IMR-90 (cell line): ENCODE measurements around the gene GAS2L2. TPM values are rescaled to one million over a fixed set of nuclear protein-coding genes. Genes with fewer than 3 reads are reported as not detected.

Source experiments
- ATAC-seq: fragments of 200-7000 bp; cut with Tn5 transposase; 2 replicates; pipeline ENCODE4 v1.9.1; 2020; ENCODE audit warnings: low read depth, mild to moderate bottlenecking, moderate library complexity
- BruUV-seq: library from RNA; stranded (reverse); fragments of 400-500 nt; replicated peaks from 2 replicates; lab custom pipeline; 2021; lab: Mats Ljungman, UMichigan
- CTCF ChIA-PET: fragments of 300-600 bp; formaldehyde crosslinking; extraction: SDS; loops from one replicate; lab custom pipeline; 2021; ENCODE audit warnings: antibody characterized with exemption; lab: Yijun Ruan, JAX
- POLR2A ChIA-PET: fragments of 300-600 bp; sonication (Branson Sonifier 250); formaldehyde crosslinking; loops from one replicate; lab custom pipeline; 2022; ENCODE audit warnings: antibody characterized with exemption; ENCODE audit not compliant: unreplicated experiment; lab: Charles Lee
- DNase-seq: peaks from one replicate; pipeline ENCODE4 v3.0.0; 2013
- H2AFZ ChIP-seq: replicated peaks from 2 replicates; pipeline ENCODE3; 2013; ENCODE audit warnings: low read length, mild to moderate bottlenecking; ENCODE audit not compliant: poor library complexity
- H2AK5ac ChIP-seq: 2 replicates; pipeline ENCODE4 v1.6.1; 2013; ENCODE audit warnings: low read depth, low read length, inconsistent platforms
- H2AK9ac ChIP-seq: replicated peaks from 2 replicates; pipeline ENCODE3; 2013; ENCODE audit warnings: mild to moderate bottlenecking, low read depth, low read length, moderate library complexity; ENCODE audit not compliant: poor library complexity
- H2BK120ac ChIP-seq: 2 replicates; pipeline ENCODE4 v1.6.1; 2013; ENCODE audit warnings: low read depth, low read length, inconsistent platforms
- H2BK15ac ChIP-seq: 3 replicates; pipeline ENCODE4 v1.6.1; 2013; ENCODE audit warnings: low read depth, low read length, inconsistent platforms
- H2BK20ac ChIP-seq: 2 replicates; pipeline ENCODE4 v1.6.1; 2013; ENCODE audit warnings: low read depth, mild to moderate bottlenecking, inconsistent platforms, low read length, moderate library complexity
- H2BK5ac ChIP-seq: 2 replicates; pipeline ENCODE4 v1.6.1; 2013; ENCODE audit warnings: mild to moderate bottlenecking, low read depth, low read length, inconsistent platforms; ENCODE audit not compliant: poor library complexity, severe bottlenecking
- H3K14ac ChIP-seq: replicated peaks from 2 replicates; pipeline ENCODE4 v1.6.1; 2013; ENCODE audit warnings: low read depth, low read length, inconsistent platforms
- H3K18ac ChIP-seq: 2 replicates; pipeline ENCODE4 v1.6.1; 2013; ENCODE audit warnings: low read depth, low read length, control low read depth
- H3K23ac ChIP-seq: 2 replicates; pipeline ENCODE4 v1.6.1; 2013; ENCODE audit warnings: low read depth, low read length, inconsistent platforms
- H3K27ac ChIP-seq: 2 replicates; pipeline ENCODE4 v1.5.1; 2013; ENCODE audit warnings: mild to moderate bottlenecking, control low read depth, low read length; ENCODE audit not compliant: insufficient read depth
- H3K27me3 ChIP-seq: 2 replicates; pipeline ENCODE4 v1.6.1; 2013; ENCODE audit warnings: low read length; ENCODE audit not compliant: control insufficient read depth, insufficient read depth
- H3K36me3 ChIP-seq: 2 replicates; pipeline ENCODE4 v1.6.1; 2013; ENCODE audit warnings: low read length, mixed read lengths; ENCODE audit not compliant: control insufficient read depth, insufficient read depth
- H3K4ac ChIP-seq: 2 replicates; pipeline ENCODE4 v1.6.1; 2013; ENCODE audit warnings: low read depth, low read length, inconsistent platforms
- H3K4me1 ChIP-seq: 2 replicates; pipeline ENCODE4 v1.6.1; 2013; ENCODE audit warnings: low read length, mixed read lengths; ENCODE audit not compliant: control insufficient read depth, insufficient read depth
- H3K4me2 ChIP-seq: 2 replicates; pipeline ENCODE4 v1.6.1; 2013; ENCODE audit warnings: low read depth, mild to moderate bottlenecking, control low read depth, low read length, moderate library complexity
- H3K4me3 ChIP-seq: 2 replicates; pipeline ENCODE4 v1.5.1; 2013; ENCODE audit warnings: low read depth, mild to moderate bottlenecking, control low read depth, low read length, moderate library complexity; ENCODE audit not compliant: insufficient read depth
- H3K56ac ChIP-seq: 2 replicates; pipeline ENCODE4 v1.6.1; 2013; ENCODE audit warnings: low read length, inconsistent platforms; ENCODE audit not compliant: insufficient read depth; ENCODE audit errors: extremely low read depth
- H3K79me1 ChIP-seq, 2 experiments: 2 replicates each; pipeline ENCODE4 v1.6.1; 2013; ENCODE audit warnings: low read length in 2 of 2, inconsistent platforms in 1 of 2, low read depth in 1 of 2
- H3K9ac ChIP-seq: 2 replicates; pipeline ENCODE4 v1.6.1; 2013; ENCODE audit warnings: low read depth, low read length, control low read depth
- H3K9me1 ChIP-seq: 2 replicates; pipeline ENCODE4 v1.6.1; 2013; ENCODE audit warnings: low read length, inconsistent platforms; ENCODE audit not compliant: insufficient read depth
- H3K9me3 ChIP-seq: 2 replicates; pipeline ENCODE4 v1.6.1; 2013; ENCODE audit warnings: low read length; ENCODE audit not compliant: control insufficient read depth, insufficient read depth
- H4K20me1 ChIP-seq: 2 replicates; pipeline ENCODE4 v1.6.1; 2013; ENCODE audit warnings: low read length, inconsistent platforms; ENCODE audit not compliant: insufficient read depth
- H4K5ac ChIP-seq: 2 replicates; pipeline ENCODE4 v1.6.1; 2013; ENCODE audit warnings: mild to moderate bottlenecking, low read depth, low read length, control low read depth
- H4K8ac ChIP-seq, 2 experiments: 2 replicates each; pipeline ENCODE4 v1.6.1; 2013; ENCODE audit warnings: low read depth in 2 of 2, low read length in 2 of 2, control low read depth in 1 of 2, inconsistent platforms in 1 of 2
- H4K91ac ChIP-seq: 2 replicates; pipeline ENCODE4 v1.6.1; 2013; ENCODE audit warnings: low read depth, low read length, inconsistent platforms; ENCODE audit not compliant: insufficient read depth
- BHLHE40 ChIP-seq: fragments of 150-350 bp; IDR thresholded peaks from 2 replicates; pipeline ENCODE4 v1.6.1; 2016; ENCODE audit warnings: mild to moderate bottlenecking, low read depth, low read length
- CEBPB ChIP-seq: IDR thresholded peaks from 2 replicates; pipeline ENCODE4 v1.6.1; 2012; ENCODE audit warnings: low read depth, low read length, improper control_type of control experiment
- CHD1 ChIP-seq: IDR thresholded peaks from 2 replicates; pipeline ENCODE4 v1.6.1; 2012; ENCODE audit warnings: low read depth, low read length, improper control_type of control experiment
- ELK1 ChIP-seq: fragments of 150-350 bp; IDR thresholded peaks from 2 replicates; pipeline ENCODE4 v1.6.1; 2016; ENCODE audit warnings: low read depth, mild to moderate bottlenecking, low read length, moderate library complexity, borderline replicate concordance
- FOS ChIP-seq: fragments of 150-350 bp; IDR thresholded peaks from 2 replicates; pipeline ENCODE4 v1.6.1; 2016; ENCODE audit warnings: low read depth, low read length
- MAFK ChIP-seq: IDR thresholded peaks from 2 replicates; pipeline ENCODE4 v1.6.1; 2012; ENCODE audit warnings: low read depth, low read length, improper control_type of control experiment
- MAZ ChIP-seq: IDR thresholded peaks from 2 replicates; pipeline ENCODE4 v1.6.1; 2012; ENCODE audit warnings: low read depth, mild to moderate bottlenecking, low read length, improper control_type of control experiment, moderate library complexity, borderline replicate concordance
- MXI1 ChIP-seq: IDR thresholded peaks from 2 replicates; pipeline ENCODE4 v1.6.1; 2012; ENCODE audit warnings: low read depth, mild to moderate bottlenecking, low read length, moderate library complexity, borderline replicate concordance
- NFE2L2 ChIP-seq: fragments of 150-350 bp; IDR thresholded peaks from 2 replicates; pipeline ENCODE4 v1.6.1; 2016; ENCODE audit warnings: low read depth, mild to moderate bottlenecking, low read length
- POLR2A ChIP-seq: IDR thresholded peaks from 2 replicates; pipeline ENCODE4 v1.6.1; 2012; ENCODE audit warnings: mild to moderate bottlenecking, low read depth, low read length
- RAD21 ChIP-seq: IDR thresholded peaks from 2 replicates; pipeline ENCODE4 v1.6.1; 2012; ENCODE audit warnings: low read length, improper control_type of control experiment
- RCOR1 ChIP-seq: IDR thresholded peaks from 2 replicates; pipeline ENCODE4 v1.6.1; 2012; ENCODE audit warnings: mild to moderate bottlenecking, low read length, improper control_type of control experiment; ENCODE audit not compliant: insufficient replicate concordance
- RFX5 ChIP-seq: IDR thresholded peaks from 2 replicates; pipeline ENCODE4 v1.8.0; 2012; ENCODE audit warnings: low read depth, mild to moderate bottlenecking, low read length, moderate library complexity
- SMC3 ChIP-seq: fragments of 150-350 bp; IDR thresholded peaks from 2 replicates; pipeline ENCODE4 v1.6.1; 2016; ENCODE audit warnings: low read depth, mild to moderate bottlenecking, antibody characterized with exemption, low read length, moderate library complexity
- USF2 ChIP-seq: fragments of 150-350 bp; IDR thresholded peaks from 2 replicates; pipeline ENCODE4 v1.6.1; 2017; ENCODE audit warnings: mild to moderate bottlenecking, antibody characterized with exemption, low read length, low read depth
- WGBS, 2 experiments: methylation state at CpG; one replicate each; pipeline versions ENCODE4 v1.1.5 to v1.1.7; 2013; ENCODE audit warnings: missing lambda C conversion rate in 2 of 2; ENCODE audit not compliant: insufficient read length in 1 of 2; ENCODE audit errors: extremely low coverage in 2 of 2; 5-methylcytosine and 5-hydroxymethylcytosine counted together
- dilution Hi-C: fragments of 300-500 bp; cut with HindIII; formaldehyde crosslinking; loops from one replicate; pipeline ENCODE4 v1.14.3; 2018; ENCODE audit warnings: low sequenced_read_pairs; ENCODE audit not compliant: unreplicated experiment
- in situ Hi-C: fragments of 300-500 bp; cut with MboI; formaldehyde crosslinking; loops from 3 replicates; pipeline ENCODE4 v1.14.3; 2019; ENCODE audit warnings: low sequenced_read_pairs, inconsistent platforms, mixed read lengths
- intact Hi-C: fragments of 100-400 bp; cut with micrococcal nuclease; formaldehyde crosslinking; loops from 2 replicates; pipeline ENCODE4 v1.10.0; 2022
- polyA plus RNA-seq, 3 experiments: library from polyadenylated mRNA; depleted of rRNA; stranded (reverse); fragments of >200 nt; gene quantifications; 2 replicates each; pipeline ENCODE4 v1.2.3, GENCODE V29; 2012; ENCODE audit warnings: low replicate concordance in 1 of 3
- total RNA-seq: library from RNA; depleted of rRNA; stranded (reverse); fragments of >200 nt; gene quantifications from 2 replicates; pipeline ENCODE4 v1.2.3, GENCODE V29; 2012

Gene GAS2L2
- total and polyA plus RNA-seq, 2 of the 4 experiments (the other 2 are of a cell fraction): 0.02 TPM; not detected in 1

GRCh38 chr17:35732806-35733136 is 20.3 kb downstream of the GAS2L2 start:
- H3K18ac ChIP-seq: no peak overlapping the region
- no peak for DNase-seq
- H2AFZ ChIP-seq: no peak overlapping the region
- H2BK120ac ChIP-seq: no peak overlapping the region
- in situ Hi-C loops: loop anchor here (25.0 kb wide), 1 partner anchor 370 kb away; the partner anchor contains the start of gene SLFN11
- H3K9me1 ChIP-seq: peaks cover 4% of the 10 kb centered on the region; the same call in 1 of the 2 replicates
- no peaks in the 10 kb centered on the region for H3K36me3 ChIP-seq
- H3K4me3 ChIP-seq: no peak overlapping the region
- no CpG with 5 or more reads among the region's 1 CpG for WGBS, 2 experiments
- H2AK9ac ChIP-seq: no peak overlapping the region
- H3K9me3 ChIP-seq: no peaks in the 10 kb centered on the region
- no peak overlapping the region for H2BK20ac ChIP-seq
- no peak overlapping the region; the same call in 1 of the 2 replicates for H3K4me2 ChIP-seq
- CTCF ChIA-PET: interaction anchor here (0.6 kb wide), 2 partner anchors 120 to 170 kb away, joined by 3 read pairs; no protein-coding TSS in a partner anchor
- intact Hi-C loops: no loop called here
- TF ChIP-seq USF2 (no peak), RCOR1 (no peak), ELK1 (no peak), MAFK (no peak), CEBPB (no peak), MAZ (no peak), MXI1 (no peak), FOS (no peak), POLR2A (no peak), NFE2L2 (no peak), RFX5 (no peak), RAD21 (no peak), SMC3 (no peak), BHLHE40 (no peak), CHD1 (no peak)
- H2AK5ac ChIP-seq: no peak overlapping the region
- no TSS peak for BruUV-seq
- ATAC-seq: no peak
- H3K79me1 ChIP-seq: peaks cover 0 to 6% of the 10 kb centered on the region in 2 experiments; a peak in 1 of 4 replicates
- dilution Hi-C loops: no loop called here
- no peak overlapping the region for H4K5ac ChIP-seq
- H3K27ac ChIP-seq: no peak overlapping the region
- peaks cover 3% of the 10 kb centered on the region for H3K4me1 ChIP-seq
- H3K56ac ChIP-seq: no peak overlapping the region
- no peaks in the 10 kb centered on the region for H3K27me3 ChIP-seq
- no peak overlapping the region for H3K14ac ChIP-seq
- no peak overlapping the region for H3K23ac ChIP-seq
- no peak overlapping the region for H2BK5ac ChIP-seq
- 0 out of 2 replicates have a peak, but pooled peaks cover 3% of the 10 kb centered on the region for H4K20me1 ChIP-seq
- no peak overlapping the region for H3K4ac ChIP-seq
- H3K9ac ChIP-seq: no peak overlapping the region
- POLR2A ChIA-PET: no interaction called here
- no peak overlapping the region for H4K8ac ChIP-seq
- no peak overlapping the region for H4K91ac ChIP-seq
- H2BK15ac ChIP-seq: no peak overlapping the region
